PC-3 (cell line): ENCODE results near the gene DNAH17.

Experiments used
- EZH2 ChIP-seq: fragments of 300-600 bp; sonication (generic); IDR thresholded peaks from one replicate; pipeline ENCODE4 v1.6.1; 2017; ENCODE audit warnings: antibody characterized with exemption, mild to moderate bottlenecking, low read length; ENCODE audit not compliant: unreplicated experiment
- EZH2phosphoT487 ChIP-seq: fragments of 300-600 bp; sonication (generic); IDR thresholded peaks from 2 replicates; pipeline ENCODE4 v1.6.1; 2018; ENCODE audit warnings: mild to moderate bottlenecking, antibody characterized with exemption, low read length, borderline replicate concordance
- TF ChIP-seq, protein P1 (sequence below): fragments of 300-600 bp; sonication (generic); conservative IDR thresholded peaks from 2 replicates; pipeline ENCODE4 v1.5.1; 2017; ENCODE audit warnings: antibody characterized with exemption, low read depth, mild to moderate bottlenecking, low read length

GRCh38 chr17:78399028-78399692 lies 178.0 kb downstream of the DNAH17 start:
- TF ChIP-seq, protein P1, sequence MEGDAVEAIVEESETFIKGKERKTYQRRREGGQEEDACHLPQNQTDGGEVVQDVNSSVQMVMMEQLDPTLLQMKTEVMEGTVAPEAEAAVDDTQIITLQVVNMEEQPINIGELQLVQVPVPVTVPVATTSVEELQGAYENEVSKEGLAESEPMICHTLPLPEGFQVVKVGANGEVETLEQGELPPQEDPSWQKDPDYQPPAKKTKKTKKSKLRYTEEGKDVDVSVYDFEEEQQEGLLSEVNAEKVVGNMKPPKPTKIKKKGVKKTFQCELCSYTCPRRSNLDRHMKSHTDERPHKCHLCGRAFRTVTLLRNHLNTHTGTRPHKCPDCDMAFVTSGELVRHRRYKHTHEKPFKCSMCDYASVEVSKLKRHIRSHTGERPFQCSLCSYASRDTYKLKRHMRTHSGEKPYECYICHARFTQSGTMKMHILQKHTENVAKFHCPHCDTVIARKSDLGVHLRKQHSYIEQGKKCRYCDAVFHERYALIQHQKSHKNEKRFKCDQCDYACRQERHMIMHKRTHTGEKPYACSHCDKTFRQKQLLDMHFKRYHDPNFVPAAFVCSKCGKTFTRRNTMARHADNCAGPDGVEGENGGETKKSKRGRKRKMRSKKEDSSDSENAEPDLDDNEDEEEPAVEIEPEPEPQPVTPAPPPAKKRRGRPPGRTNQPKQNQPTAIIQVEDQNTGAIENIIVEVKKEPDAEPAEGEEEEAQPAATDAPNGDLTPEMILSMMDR: no peak
- TF ChIP-seq EZH2phosphoT487 (no peak), EZH2 (no peak)
